ENCODE data around the gene THSD4.

The THSD4 gene

DNA sequence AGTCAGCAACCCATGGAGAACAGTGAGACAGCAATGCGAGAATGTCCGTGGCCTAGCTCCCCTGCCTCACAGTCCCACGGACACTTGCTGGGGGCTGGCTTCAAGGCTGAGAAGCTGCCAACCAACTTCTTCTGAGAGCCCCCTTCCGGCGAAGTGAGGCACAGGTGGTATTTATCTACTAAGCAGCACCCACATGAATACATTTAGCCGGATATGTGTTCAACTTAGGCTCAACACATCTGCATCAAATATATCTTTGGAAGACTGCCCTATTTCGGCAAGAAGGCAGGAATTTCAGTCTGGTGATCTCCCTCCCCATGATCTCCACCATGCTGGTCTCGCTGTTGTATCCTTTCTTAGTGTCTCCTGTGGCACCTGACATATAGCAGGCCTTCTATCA lies 354.1 kb downstream of the THSD4 start:
- DNase-seq = no peak

DNA sequence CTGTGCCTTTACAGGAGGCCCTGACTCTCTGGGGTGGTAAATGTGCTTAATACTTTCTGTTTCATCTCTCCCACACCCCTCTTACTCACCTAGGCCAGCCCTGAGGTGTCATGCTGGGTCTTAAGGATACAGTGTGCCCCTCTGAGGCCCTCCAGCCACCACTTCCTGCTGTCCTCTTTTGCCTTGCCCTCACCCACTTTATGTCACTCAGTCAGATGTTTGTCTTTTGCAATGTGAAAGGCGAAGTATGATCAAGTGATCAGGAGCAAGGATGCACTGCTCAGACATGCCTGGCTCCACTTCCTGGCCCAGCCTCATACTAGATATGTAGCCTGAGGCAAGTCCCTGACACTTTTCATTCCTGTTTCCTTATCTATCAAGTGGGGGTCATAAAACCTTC lies 356.1 kb downstream of the THSD4 start:
- no peak for DNase-seq

- DNase-seq = no peak
These were observed 357.3 kb downstream of the THSD4 start for GRCh38 chr15:71472566-71472965.

GRCh38 chr15:71473751-71474150 lies 358.5 kb downstream of the THSD4 start:
- DNase-seq = no peak

DNA sequence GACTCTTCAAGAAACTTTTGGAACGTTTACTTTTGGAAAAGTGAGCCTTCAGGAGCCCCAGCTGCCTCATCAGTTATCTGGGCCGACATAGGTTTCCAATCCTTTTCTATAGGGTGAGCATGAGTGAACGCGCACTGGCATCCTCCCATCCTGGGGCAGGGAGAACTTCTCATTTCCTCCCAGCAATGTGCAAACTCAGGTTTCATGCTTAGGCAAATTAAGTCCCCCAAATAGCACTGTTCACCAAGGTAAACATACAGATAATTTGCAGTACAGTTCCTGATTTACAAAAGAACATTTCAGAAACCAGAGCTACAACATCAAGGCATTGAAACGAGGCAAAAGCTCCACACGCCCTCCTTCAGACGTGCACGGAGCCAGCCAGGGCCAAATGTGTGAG lies 361.6 kb downstream of the THSD4 start:
- DNase-seq = no peak

DNA sequence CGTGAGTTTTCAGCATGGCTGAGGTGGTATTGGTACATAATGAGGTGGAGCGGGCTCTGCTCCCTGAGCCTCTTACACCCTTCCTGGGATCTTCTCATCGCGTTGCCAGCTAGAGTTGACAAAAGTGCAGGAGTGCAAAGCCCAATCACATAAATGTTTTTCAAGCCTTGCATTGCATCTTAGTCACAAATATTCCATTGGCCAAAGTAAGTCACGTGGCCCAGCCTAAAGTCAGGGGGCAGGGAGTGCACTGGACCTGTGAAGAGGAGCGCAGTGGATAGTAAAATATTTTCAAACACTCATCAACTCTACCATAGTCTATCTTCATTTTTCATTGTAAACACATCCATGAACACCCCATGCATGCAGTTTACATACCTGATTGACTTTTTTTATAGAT lies 365.3 kb downstream of the THSD4 start:
- no peak for DNase-seq

GRCh38 chr15:71484080-71484479 lies 368.8 kb downstream of the THSD4 start:
- DNase-seq = no peak

DNA sequence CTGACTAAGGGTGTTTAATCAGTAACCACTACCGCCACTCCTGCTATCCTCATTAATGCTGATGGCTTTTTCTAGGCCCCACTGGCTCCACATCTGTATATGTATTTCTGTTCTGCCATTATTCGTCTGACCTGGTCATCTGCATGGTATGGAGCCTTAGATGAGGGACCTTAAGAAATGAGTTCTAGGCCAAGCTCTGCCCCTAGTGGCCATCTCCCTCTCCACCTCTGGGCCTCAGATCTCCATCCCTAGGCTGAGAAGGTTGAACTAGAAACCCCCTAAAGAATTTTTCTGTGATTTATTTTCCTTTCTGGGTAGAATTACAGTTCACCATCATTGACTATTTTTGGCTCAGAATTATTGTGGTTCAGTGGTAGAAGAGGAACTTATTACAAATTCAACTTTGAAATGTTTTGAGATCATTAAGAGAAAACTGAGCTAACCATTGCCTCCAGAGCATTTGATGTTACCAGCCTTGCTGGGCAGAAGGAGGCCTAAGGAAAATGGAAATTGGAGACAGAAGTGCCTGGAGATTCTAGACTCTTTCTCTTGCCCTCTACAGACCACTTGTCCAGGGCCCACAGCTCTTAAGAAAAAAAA lies 369.9 kb downstream of the THSD4 start:
- no peak for DNase-seq

DNA sequence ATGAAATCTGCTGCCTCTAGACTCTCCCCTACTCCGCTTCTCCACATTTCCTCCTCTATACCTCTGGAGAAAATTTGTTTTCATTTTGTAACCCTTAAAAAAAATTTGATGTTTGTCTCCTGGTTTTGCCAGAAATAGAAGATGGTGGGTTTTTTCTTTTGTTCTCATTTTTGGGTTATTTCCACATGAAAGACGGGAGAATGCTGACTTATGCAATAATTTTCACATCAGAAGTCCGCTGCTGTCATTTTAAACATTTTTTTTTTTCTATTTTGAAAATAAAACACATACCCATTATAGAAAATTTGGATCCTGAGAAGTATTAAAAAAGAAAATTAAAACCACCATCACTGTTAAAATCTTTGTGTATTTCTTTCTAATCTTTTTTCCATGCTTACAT lies 374.3 kb downstream of the THSD4 start:
- no peak for DNase-seq

- DNase-seq = no peak
These were observed 378.3 kb downstream of the THSD4 start for GRCh38 chr15:71493526-71493925.

DNA sequence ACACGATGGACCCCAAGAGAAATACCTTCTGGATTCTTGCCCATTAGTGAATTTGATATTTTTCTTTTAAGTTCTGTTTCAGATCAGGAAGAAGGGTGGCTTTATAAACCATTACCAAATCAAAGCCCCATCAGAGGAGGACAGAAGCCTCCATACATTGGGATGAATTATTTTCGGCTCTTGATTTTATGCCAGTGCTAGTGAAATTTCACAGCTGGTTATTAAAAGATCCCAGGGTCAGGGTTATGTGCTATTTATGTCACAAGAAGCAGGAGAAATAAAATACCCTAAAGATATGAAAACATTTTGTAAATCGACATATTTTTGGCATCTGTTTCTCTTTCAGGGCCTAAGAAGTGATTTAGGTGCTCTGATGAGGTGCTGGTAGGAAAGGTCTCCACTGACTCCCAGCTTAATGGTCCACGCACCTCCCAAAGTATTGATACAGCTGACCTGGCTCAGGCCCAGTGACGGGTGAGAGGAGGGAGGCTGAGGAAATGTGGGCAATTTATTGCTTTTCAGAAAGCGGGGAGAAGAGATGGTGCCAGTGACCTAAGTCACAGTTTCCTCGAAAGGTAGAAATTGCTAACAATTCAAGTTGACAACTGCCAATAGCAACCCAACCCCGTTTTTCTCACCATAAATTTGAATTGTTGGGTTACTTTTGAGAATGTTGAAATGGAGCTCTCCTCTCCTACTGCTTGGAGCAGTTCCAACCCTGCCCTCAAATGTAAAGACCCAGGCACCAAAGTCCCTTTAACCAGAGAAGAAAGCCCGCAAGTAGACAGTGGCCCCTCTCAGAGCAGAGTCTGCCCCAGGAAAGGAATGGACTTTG lies 379.5 kb downstream of the THSD4 start:
- DNase-seq = peak; percentile 33

DNA sequence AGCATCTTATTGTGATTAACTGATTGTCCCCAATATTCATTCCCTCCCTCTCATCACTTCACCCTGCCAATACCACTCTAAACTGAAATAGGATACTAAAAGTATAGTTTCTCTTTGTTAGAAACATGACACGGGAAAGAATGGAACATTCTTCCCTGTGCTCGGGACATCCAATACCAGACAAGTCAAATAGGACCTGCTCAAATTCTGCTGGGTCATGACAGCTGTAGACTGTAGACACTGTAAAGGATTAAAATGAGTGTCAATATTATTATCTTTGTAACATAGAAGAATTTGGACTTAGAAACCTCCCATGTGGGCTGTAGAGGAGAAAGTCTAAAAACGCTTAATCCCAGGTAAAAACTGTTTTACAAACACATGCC lies 380.1 kb downstream of the THSD4 start:
- DNase-seq = no peak

- DNase-seq = no peak
These were observed 381.2 kb downstream of the THSD4 start for GRCh38 chr15:71496336-71496955.

- DNase-seq = no peak
These were observed 386.2 kb downstream of the THSD4 start for GRCh38 chr15:71501344-71502076.

DNA sequence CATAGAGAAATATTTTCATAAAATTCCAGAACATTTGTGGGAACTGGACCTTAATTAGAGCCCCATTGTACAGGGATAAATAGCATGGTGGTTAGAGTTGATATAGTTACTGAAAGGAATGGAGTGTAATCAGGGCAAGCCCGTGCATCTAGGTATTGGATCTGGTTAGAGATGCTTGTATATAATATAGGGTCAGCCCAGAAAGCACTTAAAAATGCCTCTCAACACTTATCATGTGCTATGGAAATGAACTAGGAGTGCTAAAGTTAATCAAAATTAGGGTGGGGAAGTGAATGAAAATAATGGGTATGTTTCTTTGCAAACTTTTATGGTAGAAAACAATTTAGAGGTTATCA lies 386.8 kb downstream of the THSD4 start:
- no peak for DNase-seq

GRCh38 chr15:71505962-71506361 lies 390.7 kb downstream of the THSD4 start:
- DNase-seq = no peak

- no peak for DNase-seq
These were observed 391.7 kb downstream of the THSD4 start for GRCh38 chr15:71506946-71507345.

- no peak for DNase-seq
These were observed 392.9 kb downstream of the THSD4 start for GRCh38 chr15:71508081-71508682.

- no peak for DNase-seq
These were observed 393.9 kb downstream of the THSD4 start for GRCh38 chr15:71509139-71509538.

- DNase-seq = no peak
These were observed 395.5 kb downstream of the THSD4 start for GRCh38 chr15:71510763-71511162.

DNA sequence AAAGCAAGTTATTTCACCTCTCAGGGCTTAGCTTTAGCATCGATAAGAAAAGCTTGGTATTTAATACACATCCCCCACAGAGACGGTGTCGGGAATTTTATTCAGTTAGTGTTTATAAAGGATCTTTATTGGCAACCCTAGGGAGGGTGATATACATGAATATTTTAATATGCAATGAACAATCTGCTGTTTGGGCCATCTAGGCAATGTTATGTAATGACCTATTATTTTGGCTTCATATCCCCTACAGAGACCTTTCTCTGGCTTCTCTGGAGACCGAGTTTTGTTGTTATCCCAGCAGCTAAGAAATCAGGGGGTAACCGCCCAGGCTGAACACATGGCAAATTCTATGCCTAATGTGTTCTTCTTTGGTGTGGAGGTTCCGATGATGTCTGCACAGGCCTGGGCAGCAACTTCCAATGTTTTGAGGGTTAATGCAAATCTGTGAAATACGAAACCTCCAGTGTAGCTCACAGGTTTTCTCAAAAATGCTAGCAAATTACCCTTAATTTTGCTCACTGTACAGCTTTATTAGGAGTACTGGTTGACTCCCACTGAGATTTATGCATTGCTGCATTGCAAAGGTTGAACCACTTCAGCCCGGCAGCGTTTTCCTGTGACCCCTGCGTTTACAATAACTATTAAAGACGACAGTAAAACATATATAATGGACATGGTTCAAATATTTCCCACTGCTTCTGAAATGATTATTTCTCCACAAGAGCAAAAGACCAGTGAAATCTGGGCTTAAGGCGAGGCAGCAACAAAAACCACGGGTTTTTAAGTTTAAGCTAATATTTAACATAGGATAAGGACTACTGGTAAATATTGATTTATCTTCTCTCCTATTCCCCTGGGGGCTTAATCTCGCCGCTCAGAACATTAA lies 396.8 kb downstream of the THSD4 start:
- peak; percentile 31 for DNase-seq

GRCh38 chr15:71512682-71513006 lies 397.4 kb downstream of the THSD4 start:
- DNase-seq = no peak
